ENCODE results near the gene CDK6. TPM values are rescaled to one million over a fixed set of nuclear protein-coding genes. Genes with fewer than 3 reads are reported as not detected.
A peak's percentile ranks its signal among the peaks of the same experiment; 100 is the strongest.

Gene CDK6
- total RNA-seq, 1 experiment from 2014 or later = 43.3 TPM

GRCh38 chr7:92793656-92794205 is 42.6 kb downstream of the CDK6 start:
- no peak for DNase-seq (ENCODE audit: low read depth)

- peak; percentile 89 for DNase-seq (ENCODE audit: low read depth)
Measured at GRCh38 chr7:92790992-92791391, 45.4 kb downstream of the CDK6 start.

- no peak for DNase-seq (ENCODE audit: low read depth)
Measured at GRCh38 chr7:92788559-92789183, 47.7 kb downstream of the CDK6 start.

GRCh38 chr7:92785923-92786322 is 50.5 kb downstream of the CDK6 start:
- DNase-seq (ENCODE audit: low read depth) = peak; percentile 50

GRCh38 chr7:92784935-92785334 is 51.4 kb downstream of the CDK6 start:
- DNase-seq (ENCODE audit: low read depth) = no peak

GRCh38 chr7:92783260-92784201 is 52.8 kb downstream of the CDK6 start:
- no peak for DNase-seq (ENCODE audit: low read depth)

- DNase-seq (ENCODE audit: low read depth) = no peak
Measured at GRCh38 chr7:92782855-92783254, 53.5 kb downstream of the CDK6 start.

- DNase-seq (ENCODE audit: low read depth) = peak; percentile 53
Measured at GRCh38 chr7:92782236-92782635, 54.1 kb downstream of the CDK6 start.

GRCh38 chr7:92781117-92781720 is 55.2 kb downstream of the CDK6 start:
- peak; percentile 67 for DNase-seq (ENCODE audit: low read depth)

GRCh38 chr7:92778972-92779371 is 57.4 kb downstream of the CDK6 start:
- no peak for DNase-seq (ENCODE audit: low read depth)

- DNase-seq (ENCODE audit: low read depth) = no peak
Measured at GRCh38 chr7:92777993-92778392, 58.4 kb downstream of the CDK6 start.

GRCh38 chr7:92773808-92774207 is 62.6 kb downstream of the CDK6 start:
- DNase-seq (ENCODE audit: low read depth) = no peak

GRCh38 chr7:92769844-92770243 is 66.5 kb downstream of the CDK6 start:
- DNase-seq (ENCODE audit: low read depth) = no peak

GRCh38 chr7:92769394-92769699 is 67.0 kb downstream of the CDK6 start:
- DNase-seq (ENCODE audit: low read depth) = no peak

GRCh38 chr7:92768501-92769393 is 67.6 kb downstream of the CDK6 start:
- peak; percentile 68 for DNase-seq (ENCODE audit: low read depth)

GRCh38 chr7:92767437-92767836 is 68.9 kb downstream of the CDK6 start:
- peak; percentile 75 for DNase-seq (ENCODE audit: low read depth)

GRCh38 chr7:92766461-92767003 is 69.8 kb downstream of the CDK6 start:
- peak; percentile 87 for DNase-seq (ENCODE audit: low read depth)

- DNase-seq (ENCODE audit: low read depth) = peak; percentile 89
Measured at GRCh38 chr7:92765725-92766124, 70.6 kb downstream of the CDK6 start.

GRCh38 chr7:92763636-92764423 is 72.5 kb downstream of the CDK6 start:
- DNase-seq (ENCODE audit: low read depth) = peak; percentile 97

GRCh38 chr7:92762851-92763250 is 73.5 kb downstream of the CDK6 start:
- no peak for DNase-seq (ENCODE audit: low read depth)

Measured in M059J (cell line).